Astrocyte of the cerebellum (primary cell): ENCODE data around the gene CTXN2.

ENCODE experiments used
- DNase-seq: peaks from one replicate; pipeline ENCODE4 v3.0.0-alpha.2; 2011; ENCODE audit warnings: low read depth
- H3K4me3 ChIP-seq: 2 replicates; pipeline ENCODE4 v1.5.1; 2011; ENCODE audit warnings: mild to moderate bottlenecking, low read depth, low read length, moderate library complexity
- in situ Hi-C: cut with HindIII; loops from 2 replicates; pipeline ENCODE4 v1.10.0; 2017; ENCODE audit warnings: low sequenced_read_pairs
- TF ChIP-seq, protein P1 (sequence below): IDR thresholded peaks from 2 replicates; pipeline ENCODE4 v1.5.1; 2012; ENCODE audit warnings: low read length, low read depth, moderate library complexity, mild to moderate bottlenecking; ENCODE audit errors: missing control alignments

The CTXN2 gene

DNA sequence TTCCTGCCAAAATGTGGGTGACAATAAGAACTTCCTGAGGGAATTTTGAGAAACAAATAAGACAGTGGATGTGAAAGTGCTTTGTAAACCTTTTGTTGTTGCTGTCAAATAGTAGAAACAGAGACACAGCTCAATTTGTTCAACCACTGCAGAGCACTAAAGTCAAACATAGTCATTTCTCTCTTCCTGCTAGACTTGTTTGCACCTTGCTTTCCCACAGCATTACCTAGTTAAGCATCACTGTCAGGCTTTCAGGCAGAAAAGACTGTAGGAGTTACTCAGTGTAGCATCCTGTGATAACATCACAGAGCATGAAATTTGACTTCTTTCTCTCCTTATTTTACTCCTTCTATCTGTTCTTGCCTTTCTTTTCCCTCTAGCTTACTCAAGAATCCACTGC, 41.8 kb downstream of the CTXN2 start:
- TF ChIP-seq, protein P1, sequence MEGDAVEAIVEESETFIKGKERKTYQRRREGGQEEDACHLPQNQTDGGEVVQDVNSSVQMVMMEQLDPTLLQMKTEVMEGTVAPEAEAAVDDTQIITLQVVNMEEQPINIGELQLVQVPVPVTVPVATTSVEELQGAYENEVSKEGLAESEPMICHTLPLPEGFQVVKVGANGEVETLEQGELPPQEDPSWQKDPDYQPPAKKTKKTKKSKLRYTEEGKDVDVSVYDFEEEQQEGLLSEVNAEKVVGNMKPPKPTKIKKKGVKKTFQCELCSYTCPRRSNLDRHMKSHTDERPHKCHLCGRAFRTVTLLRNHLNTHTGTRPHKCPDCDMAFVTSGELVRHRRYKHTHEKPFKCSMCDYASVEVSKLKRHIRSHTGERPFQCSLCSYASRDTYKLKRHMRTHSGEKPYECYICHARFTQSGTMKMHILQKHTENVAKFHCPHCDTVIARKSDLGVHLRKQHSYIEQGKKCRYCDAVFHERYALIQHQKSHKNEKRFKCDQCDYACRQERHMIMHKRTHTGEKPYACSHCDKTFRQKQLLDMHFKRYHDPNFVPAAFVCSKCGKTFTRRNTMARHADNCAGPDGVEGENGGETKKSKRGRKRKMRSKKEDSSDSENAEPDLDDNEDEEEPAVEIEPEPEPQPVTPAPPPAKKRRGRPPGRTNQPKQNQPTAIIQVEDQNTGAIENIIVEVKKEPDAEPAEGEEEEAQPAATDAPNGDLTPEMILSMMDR, result no peak
- no peak for DNase-seq
- H3K4me3 ChIP-seq, result no peak overlapping the region
- in situ Hi-C loops, result no loop called here

DNA sequence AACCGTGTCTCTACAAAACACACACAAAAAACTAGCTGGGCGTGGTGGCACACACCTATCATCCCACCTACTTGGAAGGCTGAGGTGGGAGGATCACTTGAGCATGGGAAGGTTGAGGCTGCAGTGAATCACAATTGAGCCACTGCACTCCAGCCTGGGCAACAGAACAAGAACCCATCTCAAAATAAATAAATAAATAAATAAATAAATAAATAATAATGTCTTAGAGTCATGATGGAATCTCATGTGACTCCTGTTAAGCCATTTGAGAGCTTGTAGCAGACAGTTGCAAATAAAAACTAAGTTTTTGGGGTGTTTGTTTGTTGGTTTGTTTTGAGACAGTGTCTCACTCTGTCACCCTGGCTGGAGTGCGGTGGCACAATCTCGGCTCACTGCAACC, 47.9 kb downstream of the CTXN2 start:
- no peak overlapping the region for H3K4me3 ChIP-seq
- TF ChIP-seq, protein P1, result no peak
- in situ Hi-C loops, result no loop called here
- no peak for DNase-seq

DNA sequence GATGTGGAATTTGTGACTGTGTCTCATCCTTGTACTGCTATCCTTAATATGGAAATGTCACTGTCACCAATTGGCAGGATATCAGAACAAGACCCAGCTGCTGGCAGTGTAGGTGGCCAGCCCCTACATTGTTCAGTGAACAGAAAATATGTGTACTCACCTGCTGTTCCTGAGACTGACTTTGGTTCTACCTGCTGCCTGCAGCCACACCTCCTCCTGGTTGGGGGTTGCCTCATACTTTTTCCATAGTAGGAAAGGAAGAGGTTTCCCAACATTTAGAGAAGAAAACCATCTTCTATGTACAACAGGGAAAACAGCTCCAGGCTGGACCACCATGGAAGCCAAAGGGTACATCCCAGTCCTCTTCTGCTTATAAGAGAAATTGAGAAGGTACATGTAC, 50.5 kb downstream of the CTXN2 start:
- no peak for DNase-seq
- H3K4me3 ChIP-seq, result no peak overlapping the region
- TF ChIP-seq, protein P1, result no peak
- in situ Hi-C loops, result no loop called here

DNA sequence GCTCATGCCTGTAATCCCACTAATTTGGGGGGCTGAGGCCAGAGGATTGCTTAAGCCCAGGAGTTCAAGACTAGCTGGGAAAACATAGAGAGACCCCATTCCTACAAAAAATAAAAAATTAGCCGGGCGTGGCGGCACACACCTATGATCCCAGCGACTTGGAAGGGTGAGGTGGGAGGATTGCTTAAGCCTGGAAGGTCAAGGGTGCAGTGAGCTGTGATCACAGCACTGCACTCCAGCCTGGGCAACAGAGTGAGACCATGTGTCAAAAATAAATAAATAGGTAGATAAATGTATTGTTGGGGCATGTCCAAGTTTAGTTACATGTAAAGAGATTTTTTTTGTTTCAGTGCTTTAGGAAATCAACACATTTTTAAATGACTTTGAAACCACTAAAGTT, 51.1 kb downstream of the CTXN2 start:
- TF ChIP-seq, protein P1, result no peak
- no peak for DNase-seq
- in situ Hi-C loops, result no loop called here
- no peak overlapping the region for H3K4me3 ChIP-seq

DNA sequence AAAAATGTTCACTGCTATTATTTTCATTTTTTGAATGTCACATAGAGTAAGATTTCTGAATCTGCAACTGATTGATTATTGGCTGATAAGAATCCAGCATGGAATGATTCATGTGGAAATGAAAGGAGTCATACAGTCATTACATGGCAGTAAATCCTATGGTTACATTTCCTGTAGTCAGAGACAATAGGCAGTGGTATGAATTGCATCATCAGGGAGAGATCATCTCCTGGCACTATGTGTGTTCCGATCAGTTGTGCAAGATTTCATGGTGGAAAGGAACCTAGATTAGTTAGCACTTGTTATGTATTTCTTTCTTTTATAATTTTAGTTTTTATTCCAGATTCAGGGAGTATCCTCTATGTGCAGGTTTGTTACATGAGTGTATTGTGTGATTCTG, 53.5 kb downstream of the CTXN2 start:
- H3K4me3 ChIP-seq, result no peak overlapping the region
- DNase-seq, result no peak
- TF ChIP-seq, protein P1, result no peak
- in situ Hi-C loops, result no loop called here

DNA sequence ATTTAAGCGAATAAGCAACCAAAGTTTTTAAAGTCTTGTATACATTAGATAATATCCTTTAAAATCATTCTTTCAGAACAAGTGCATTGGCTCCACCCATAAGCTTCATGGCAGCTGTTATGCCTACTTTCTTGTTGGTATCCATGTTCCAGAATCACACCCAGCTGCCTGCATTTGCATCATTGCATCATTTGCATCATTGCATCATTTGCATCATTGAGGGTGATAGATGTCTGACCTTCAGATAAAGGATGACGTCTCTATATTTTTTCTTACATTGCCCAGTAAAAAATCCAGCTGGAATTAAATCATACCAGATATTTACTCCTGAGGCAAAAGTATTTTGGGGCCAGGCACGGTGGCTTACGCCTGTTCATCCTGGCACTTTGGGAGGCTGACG, 56.9 kb downstream of the CTXN2 start:
- in situ Hi-C loops, result no loop called here
- DNase-seq, result no peak
- TF ChIP-seq, protein P1, result no peak
- H3K4me3 ChIP-seq, result no peak overlapping the region

DNA sequence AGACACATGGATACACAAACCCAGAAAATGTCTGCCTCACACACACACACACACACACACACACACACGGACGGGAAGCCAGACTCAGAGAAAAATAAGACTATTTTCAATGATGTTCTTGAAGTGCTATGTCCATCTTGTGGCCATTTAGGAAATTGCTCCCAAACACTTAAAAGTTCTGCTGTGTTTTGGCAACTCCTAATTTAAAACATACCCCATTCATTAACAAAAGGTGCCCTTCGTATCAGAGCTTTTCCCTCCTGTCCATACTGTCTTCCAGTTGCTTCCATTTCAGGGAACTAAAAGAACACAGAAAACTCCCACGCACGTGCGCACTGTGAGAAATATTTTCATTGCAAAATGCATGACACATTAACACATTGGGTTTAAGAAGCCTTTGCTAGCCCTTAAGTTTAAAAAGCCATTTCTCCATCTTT, 59.2 kb downstream of the CTXN2 start:
- DNase-seq, result peak; percentile 77
- TF ChIP-seq, protein P1, result peak; percentile 70
- in situ Hi-C loops, result no loop called here
- H3K4me3 ChIP-seq, result no peak overlapping the region
